IMR-90 (cell line): ENCODE data around the gene OR51D1. TPM values are rescaled to one million over a fixed set of nuclear protein-coding genes. Genes with fewer than 3 reads are reported as not detected.

Experiments used
- ATAC-seq: fragments of 200-7000 bp; cut with Tn5 transposase; 2 replicates; pipeline ENCODE4 v1.9.1; 2020; ENCODE audit warnings: low read depth, mild to moderate bottlenecking, moderate library complexity
- BruUV-seq: library from RNA; stranded (reverse); fragments of 400-500 nt; replicated peaks from 2 replicates; lab custom pipeline; 2021; lab: Mats Ljungman, UMichigan
- CTCF ChIA-PET: fragments of 300-600 bp; formaldehyde crosslinking; extraction: SDS; loops from one replicate; lab custom pipeline; 2021; ENCODE audit warnings: antibody characterized with exemption; lab: Yijun Ruan, JAX
- POLR2A ChIA-PET: fragments of 300-600 bp; sonication (Branson Sonifier 250); formaldehyde crosslinking; loops from one replicate; lab custom pipeline; 2022; ENCODE audit warnings: antibody characterized with exemption; ENCODE audit not compliant: unreplicated experiment; lab: Charles Lee
- DNase-seq: peaks from one replicate; pipeline ENCODE4 v3.0.0; 2013
- H2AFZ ChIP-seq: replicated peaks from 2 replicates; pipeline ENCODE3; 2013; ENCODE audit warnings: low read length, mild to moderate bottlenecking; ENCODE audit not compliant: poor library complexity
- H2AK5ac ChIP-seq: 2 replicates; pipeline ENCODE4 v1.6.1; 2013; ENCODE audit warnings: low read depth, low read length, inconsistent platforms
- H2AK9ac ChIP-seq: replicated peaks from 2 replicates; pipeline ENCODE3; 2013; ENCODE audit warnings: mild to moderate bottlenecking, low read depth, low read length, moderate library complexity; ENCODE audit not compliant: poor library complexity
- H2BK120ac ChIP-seq: 2 replicates; pipeline ENCODE4 v1.6.1; 2013; ENCODE audit warnings: low read depth, low read length, inconsistent platforms
- H2BK15ac ChIP-seq: 3 replicates; pipeline ENCODE4 v1.6.1; 2013; ENCODE audit warnings: low read depth, low read length, inconsistent platforms
- H2BK20ac ChIP-seq: 2 replicates; pipeline ENCODE4 v1.6.1; 2013; ENCODE audit warnings: low read depth, mild to moderate bottlenecking, inconsistent platforms, low read length, moderate library complexity
- H2BK5ac ChIP-seq: 2 replicates; pipeline ENCODE4 v1.6.1; 2013; ENCODE audit warnings: mild to moderate bottlenecking, low read depth, low read length, inconsistent platforms; ENCODE audit not compliant: poor library complexity, severe bottlenecking
- H3K14ac ChIP-seq: replicated peaks from 2 replicates; pipeline ENCODE4 v1.6.1; 2013; ENCODE audit warnings: low read depth, low read length, inconsistent platforms
- H3K18ac ChIP-seq: 2 replicates; pipeline ENCODE4 v1.6.1; 2013; ENCODE audit warnings: low read depth, low read length, control low read depth
- H3K23ac ChIP-seq: 2 replicates; pipeline ENCODE4 v1.6.1; 2013; ENCODE audit warnings: low read depth, low read length, inconsistent platforms
- H3K27ac ChIP-seq: 2 replicates; pipeline ENCODE4 v1.5.1; 2013; ENCODE audit warnings: mild to moderate bottlenecking, control low read depth, low read length; ENCODE audit not compliant: insufficient read depth
- H3K27me3 ChIP-seq: 2 replicates; pipeline ENCODE4 v1.6.1; 2013; ENCODE audit warnings: low read length; ENCODE audit not compliant: control insufficient read depth, insufficient read depth
- H3K36me3 ChIP-seq: 2 replicates; pipeline ENCODE4 v1.6.1; 2013; ENCODE audit warnings: low read length, mixed read lengths; ENCODE audit not compliant: control insufficient read depth, insufficient read depth
- H3K4ac ChIP-seq: 2 replicates; pipeline ENCODE4 v1.6.1; 2013; ENCODE audit warnings: low read depth, low read length, inconsistent platforms
- H3K4me1 ChIP-seq: 2 replicates; pipeline ENCODE4 v1.6.1; 2013; ENCODE audit warnings: low read length, mixed read lengths; ENCODE audit not compliant: control insufficient read depth, insufficient read depth
- H3K4me2 ChIP-seq: 2 replicates; pipeline ENCODE4 v1.6.1; 2013; ENCODE audit warnings: low read depth, mild to moderate bottlenecking, control low read depth, low read length, moderate library complexity
- H3K4me3 ChIP-seq: 2 replicates; pipeline ENCODE4 v1.5.1; 2013; ENCODE audit warnings: low read depth, mild to moderate bottlenecking, control low read depth, low read length, moderate library complexity; ENCODE audit not compliant: insufficient read depth
- H3K56ac ChIP-seq: 2 replicates; pipeline ENCODE4 v1.6.1; 2013; ENCODE audit warnings: low read length, inconsistent platforms; ENCODE audit not compliant: insufficient read depth; ENCODE audit errors: extremely low read depth
- H3K79me1 ChIP-seq, 2 experiments: 2 replicates each; pipeline ENCODE4 v1.6.1; 2013; ENCODE audit warnings: low read length in 2 of 2, inconsistent platforms in 1 of 2, low read depth in 1 of 2
- H3K9ac ChIP-seq: 2 replicates; pipeline ENCODE4 v1.6.1; 2013; ENCODE audit warnings: low read depth, low read length, control low read depth
- H3K9me1 ChIP-seq: 2 replicates; pipeline ENCODE4 v1.6.1; 2013; ENCODE audit warnings: low read length, inconsistent platforms; ENCODE audit not compliant: insufficient read depth
- H3K9me3 ChIP-seq: 2 replicates; pipeline ENCODE4 v1.6.1; 2013; ENCODE audit warnings: low read length; ENCODE audit not compliant: control insufficient read depth, insufficient read depth
- H4K20me1 ChIP-seq: 2 replicates; pipeline ENCODE4 v1.6.1; 2013; ENCODE audit warnings: low read length, inconsistent platforms; ENCODE audit not compliant: insufficient read depth
- H4K5ac ChIP-seq: 2 replicates; pipeline ENCODE4 v1.6.1; 2013; ENCODE audit warnings: mild to moderate bottlenecking, low read depth, low read length, control low read depth
- H4K8ac ChIP-seq, 2 experiments: 2 replicates each; pipeline ENCODE4 v1.6.1; 2013; ENCODE audit warnings: low read depth in 2 of 2, low read length in 2 of 2, control low read depth in 1 of 2, inconsistent platforms in 1 of 2
- H4K91ac ChIP-seq: 2 replicates; pipeline ENCODE4 v1.6.1; 2013; ENCODE audit warnings: low read depth, low read length, inconsistent platforms; ENCODE audit not compliant: insufficient read depth
- CEBPB ChIP-seq: IDR thresholded peaks from 2 replicates; pipeline ENCODE4 v1.6.1; 2012; ENCODE audit warnings: low read depth, low read length, improper control_type of control experiment
- CTCF ChIP-seq: conservative IDR thresholded peaks from 2 replicates; pipeline ENCODE4 v1.5.1; 2012; ENCODE audit warnings: mild to moderate bottlenecking, low read depth, low read length, improper control_type of control experiment
- MAFK ChIP-seq: IDR thresholded peaks from 2 replicates; pipeline ENCODE4 v1.6.1; 2012; ENCODE audit warnings: low read depth, low read length, improper control_type of control experiment
- MXI1 ChIP-seq: IDR thresholded peaks from 2 replicates; pipeline ENCODE4 v1.6.1; 2012; ENCODE audit warnings: low read depth, mild to moderate bottlenecking, low read length, moderate library complexity, borderline replicate concordance
- POLR2A ChIP-seq: IDR thresholded peaks from 2 replicates; pipeline ENCODE4 v1.6.1; 2012; ENCODE audit warnings: mild to moderate bottlenecking, low read depth, low read length
- RFX5 ChIP-seq: IDR thresholded peaks from 2 replicates; pipeline ENCODE4 v1.8.0; 2012; ENCODE audit warnings: low read depth, mild to moderate bottlenecking, low read length, moderate library complexity
- USF2 ChIP-seq: fragments of 150-350 bp; IDR thresholded peaks from 2 replicates; pipeline ENCODE4 v1.6.1; 2017; ENCODE audit warnings: mild to moderate bottlenecking, antibody characterized with exemption, low read length, low read depth
- WGBS, 2 experiments: methylation state at CpG; one replicate each; pipeline versions ENCODE4 v1.1.5 to v1.1.7; 2013; ENCODE audit warnings: missing lambda C conversion rate in 2 of 2; ENCODE audit not compliant: insufficient read length in 1 of 2; ENCODE audit errors: extremely low coverage in 2 of 2; 5-methylcytosine and 5-hydroxymethylcytosine counted together
- dilution Hi-C: fragments of 300-500 bp; cut with HindIII; formaldehyde crosslinking; loops from one replicate; pipeline ENCODE4 v1.14.3; 2018; ENCODE audit warnings: low sequenced_read_pairs; ENCODE audit not compliant: unreplicated experiment
- in situ Hi-C: fragments of 300-500 bp; cut with MboI; formaldehyde crosslinking; loops from 3 replicates; pipeline ENCODE4 v1.14.3; 2019; ENCODE audit warnings: low sequenced_read_pairs, inconsistent platforms, mixed read lengths
- intact Hi-C: fragments of 100-400 bp; cut with micrococcal nuclease; formaldehyde crosslinking; loops from 2 replicates; pipeline ENCODE4 v1.10.0; 2022
- polyA plus RNA-seq, 3 experiments: library from polyadenylated mRNA; depleted of rRNA; stranded (reverse); fragments of >200 nt; gene quantifications; 2 replicates each; pipeline ENCODE4 v1.2.3, GENCODE V29; 2012; ENCODE audit warnings: low replicate concordance in 1 of 3
- total RNA-seq: library from RNA; depleted of rRNA; stranded (reverse); fragments of >200 nt; gene quantifications from 2 replicates; pipeline ENCODE4 v1.2.3, GENCODE V29; 2012
- TF ChIP-seq, protein P1 (sequence below): fragments of 150-350 bp; IDR thresholded peaks from 2 replicates; pipeline ENCODE4 v1.6.1; 2016; ENCODE audit warnings: low read depth, mild to moderate bottlenecking, low read length, moderate library complexity, borderline replicate concordance

OR51D1 gene
- total and polyA plus RNA-seq, 2 of the 4 experiments (the other 2 are of a cell fraction) = not detected

GRCh38 chr11:4664183-4664582 lies 26.9 kb downstream of the OR51D1 start:
- TF ChIP-seq RFX5 (no peak), MAFK (no peak), MXI1 (no peak), POLR2A (no peak), USF2 (no peak), CEBPB (no peak), CTCF (no peak)
- TF ChIP-seq, protein P1, sequence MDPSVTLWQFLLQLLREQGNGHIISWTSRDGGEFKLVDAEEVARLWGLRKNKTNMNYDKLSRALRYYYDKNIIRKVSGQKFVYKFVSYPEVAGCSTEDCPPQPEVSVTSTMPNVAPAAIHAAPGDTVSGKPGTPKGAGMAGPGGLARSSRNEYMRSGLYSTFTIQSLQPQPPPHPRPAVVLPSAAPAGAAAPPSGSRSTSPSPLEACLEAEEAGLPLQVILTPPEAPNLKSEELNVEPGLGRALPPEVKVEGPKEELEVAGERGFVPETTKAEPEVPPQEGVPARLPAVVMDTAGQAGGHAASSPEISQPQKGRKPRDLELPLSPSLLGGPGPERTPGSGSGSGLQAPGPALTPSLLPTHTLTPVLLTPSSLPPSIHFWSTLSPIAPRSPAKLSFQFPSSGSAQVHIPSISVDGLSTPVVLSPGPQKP = no peak
- intact Hi-C loops = no loop called here
- no peak overlapping the region for H2BK20ac ChIP-seq
- no TSS peak for BruUV-seq
- no peak overlapping the region for H3K4me3 ChIP-seq
- WGBS, 2 experiments = no CpG with 5 or more reads among the region's 3 CpGs
- H2AFZ ChIP-seq = no peak overlapping the region
- no peaks in the 10 kb centered on the region for H3K27me3 ChIP-seq
- no peak overlapping the region for H3K14ac ChIP-seq
- no peak for ATAC-seq
- no peak overlapping the region for H2AK5ac ChIP-seq
- DNase-seq = no peak
- no peaks in the 10 kb centered on the region for H3K36me3 ChIP-seq
- no peak overlapping the region for H2AK9ac ChIP-seq
- H3K4me1 ChIP-seq = peaks cover 2% of the 10 kb centered on the region; the same call in 1 of the 2 replicates
- no peak overlapping the region for H2BK120ac ChIP-seq
- H3K79me1 ChIP-seq = no peaks in the 10 kb centered on the region
- in situ Hi-C loops = no loop called here
- H3K9me1 ChIP-seq = peaks cover 8% of the 10 kb centered on the region; the same call in 1 of the 2 replicates
- no peak overlapping the region for H3K56ac ChIP-seq
- H2BK15ac ChIP-seq = no peak overlapping the region
- H4K8ac ChIP-seq = no peak overlapping the region
- H3K4me2 ChIP-seq = no peak overlapping the region
- no peak overlapping the region for H2BK5ac ChIP-seq
- H4K91ac ChIP-seq = no peak overlapping the region
- H3K9me3 ChIP-seq = no peaks in the 10 kb centered on the region
- ChIA-PET POLR2A (no interaction called here), CTCF (no interaction called here)
- H3K18ac ChIP-seq = no peak overlapping the region
- H4K5ac ChIP-seq = no peak overlapping the region
- H3K4ac ChIP-seq = no peak overlapping the region
- no peak overlapping the region for H3K9ac ChIP-seq
- H3K23ac ChIP-seq = no peak overlapping the region
- dilution Hi-C loops = no loop called here
- H3K27ac ChIP-seq = no peak overlapping the region
- H4K20me1 ChIP-seq = no peaks in the 10 kb centered on the region
